ENCODE data around the gene HIC1. TPM values are rescaled to one million over a fixed set of nuclear protein-coding genes. Genes with fewer than 3 reads are reported as not detected.
A peak's percentile ranks its signal among the peaks of the same experiment; 100 is the strongest.

Gene HIC1
- total and polyA plus RNA-seq, 2 experiments from 2014 or later = 0.17 to 0.26 TPM

GRCh38 chr17:2023256-2023655 lies 31.6 kb upstream of the HIC1 start:
- Mint-ChIP-seq H3K27me3 (ENCODE audit: insufficient read depth, low read depth, poor library complexity) (peaks cover 83% of the 10 kb centered on the region), H3K9me3 (no peaks in the 10 kb centered on the region)

More at GRCh38 chr17:2023256-2023655, 31.6 kb upstream of the HIC1 start:
- H3K4me1 Mint-ChIP-seq = no peaks in the 10 kb centered on the region; the same call in 2 of the 3 replicates
- no peaks in the 10 kb centered on the region for H3K9me2 ChIP-seq (ENCODE audit: insufficient read depth)
- H4K20me1 ChIP-seq (replicated peaks; ENCODE audit: insufficient read depth) = no peaks in the 10 kb centered on the region
- H3K36me3 Mint-ChIP-seq (ENCODE audit: low read depth) = no peaks in the 10 kb centered on the region
- 0 out of 2 replicates have a peak, but pooled peaks cover 4% of the 10 kb centered on the region for H3F3A ChIP-seq (replicated peaks; ENCODE audit: low read depth)
- TF ChIP-seq ZNF331 (CRISPR knock-in tag; IDR thresholded peaks at IDR 0.05; ENCODE audit: low read depth) = no peak
- no peak for TF ChIP-seq JUNB (IDR thresholded peaks at IDR 0.05; ENCODE audit: unreplicated experiment)
- TF ChIP-seq, protein P1, sequence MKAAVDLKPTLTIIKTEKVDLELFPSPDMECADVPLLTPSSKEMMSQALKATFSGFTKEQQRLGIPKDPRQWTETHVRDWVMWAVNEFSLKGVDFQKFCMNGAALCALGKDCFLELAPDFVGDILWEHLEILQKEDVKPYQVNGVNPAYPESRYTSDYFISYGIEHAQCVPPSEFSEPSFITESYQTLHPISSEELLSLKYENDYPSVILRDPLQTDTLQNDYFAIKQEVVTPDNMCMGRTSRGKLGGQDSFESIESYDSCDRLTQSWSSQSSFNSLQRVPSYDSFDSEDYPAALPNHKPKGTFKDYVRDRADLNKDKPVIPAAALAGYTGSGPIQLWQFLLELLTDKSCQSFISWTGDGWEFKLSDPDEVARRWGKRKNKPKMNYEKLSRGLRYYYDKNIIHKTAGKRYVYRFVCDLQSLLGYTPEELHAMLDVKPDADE (IDR thresholded peaks at IDR 0.05) = no peak
- no peak for TF ChIP-seq ZNF462 (CRISPR knock-in tag; IDR thresholded peaks at IDR 0.05)
- no peak for TF ChIP-seq EZH2 (IDR thresholded peaks at IDR 0.05; ENCODE audit: low read depth, unreplicated experiment)
- DNase-seq (ENCODE audit: low spot score) (no peak), ATAC-seq (peak; percentile 2; the same call in 2 of the 3 replicates)
- no peak overlapping the region for H3K27ac Mint-ChIP-seq
- no peak overlapping the region for H3K4me3 ChIP-seq
- H3K4me1 ChIP-seq (ENCODE audit: insufficient read depth) = peaks cover 4% of the 10 kb centered on the region; the same call in 1 of the 2 replicates
- H2AFZ ChIP-seq = no peak overlapping the region
- no peaks in the 10 kb centered on the region for H3K79me2 ChIP-seq (replicated peaks; ENCODE audit: insufficient read depth)
- H3K36me3 ChIP-seq (ENCODE audit: insufficient read depth) = no peaks in the 10 kb centered on the region
- H3K4me2 ChIP-seq = no peak overlapping the region
- H3K27me3 ChIP-seq (ENCODE audit: insufficient read depth) = peaks cover 92% of the 10 kb centered on the region
- peak overlapping the region; percentile 16; the same call in 1 of the 3 replicates for H3K4me3 Mint-ChIP-seq
- no peak overlapping the region for H3K27ac ChIP-seq (ENCODE audit: low read depth)

Data from GM23338 (cell line).